Progenitor cell of endocrine pancreas (in vitro differentiated cells): ENCODE data around the gene RUFY4. TPM values are rescaled to one million over a fixed set of nuclear protein-coding genes. Genes with fewer than 3 reads are reported as not detected.

Experiments
- DNase-seq: peaks from one replicate; pipeline ENCODE4 v3.0.0; 2021; ENCODE audit warnings: low spot score; ENCODE audit not compliant: unreplicated experiment
- H3K27ac Mint-ChIP-seq: 2 replicates; pipeline ENCODE4 v1.8.0; 2021; ENCODE audit warnings: mild to moderate bottlenecking, moderate library complexity, mixed read lengths
- H3K27me3 Mint-ChIP-seq: 2 replicates; pipeline ENCODE4 v1.8.0; 2021; ENCODE audit warnings: mixed read lengths
- H3K36me3 Mint-ChIP-seq: 2 replicates; pipeline ENCODE4 v1.8.0; 2022; ENCODE audit warnings: mixed read lengths; ENCODE audit not compliant: insufficient read depth
- H3K4me1 Mint-ChIP-seq: 2 replicates; pipeline ENCODE4 v1.8.0; 2021; ENCODE audit warnings: low read depth, mixed read lengths
- H3K4me3 Mint-ChIP-seq: 2 replicates; pipeline ENCODE4 v1.8.0; 2021; ENCODE audit warnings: low read depth, mild to moderate bottlenecking, moderate library complexity, mixed read lengths
- H3K9me3 Mint-ChIP-seq: 2 replicates; pipeline ENCODE4 v1.8.0; 2021; ENCODE audit warnings: low read depth, mixed read lengths
- CTCF ChIP-seq: fragments of 200-600 bp; sonication (generic); IDR thresholded peaks from one replicate; pipeline ENCODE4 v1.5.0; 2021; ENCODE audit warnings: antibody characterized with exemption, mild to moderate bottlenecking; ENCODE audit not compliant: unreplicated experiment
- total RNA-seq: library from RNA; stranded (reverse); gene quantifications from 2 replicates; pipeline ENCODE4 v1.2.1, GENCODE V29; 2021

Gene RUFY4
- total RNA-seq, 1 donor from 2014 or later: not detected

GRCh38 chr2:218125095-218125494 lies 56.0 kb downstream of the RUFY4 start:
- Mint-ChIP-seq H3K27me3 (peaks cover 17% of the 10 kb centered on the region), H3K9me3 (peaks cover 15% of the 10 kb centered on the region), H3K4me3 (no peak overlapping the region), H3K4me1 (no peaks in the 10 kb centered on the region), H3K36me3 (peaks cover 3% of the 10 kb centered on the region), H3K27ac (no peak overlapping the region)
- no peak for DNase-seq
- no peak for TF ChIP-seq CTCF

- DNase-seq: no peak
- Mint-ChIP-seq H3K4me3 (no peak within 1 kb of the TSS), H3K27ac (no peak within 1 kb of the TSS), H3K36me3 (peaks cover 3% of the 10 kb centered on the region), H3K27me3 (peaks cover 17% of the 10 kb centered on the region), H3K9me3 (peaks cover 15% of the 10 kb centered on the region), H3K4me1 (no peaks in the 10 kb centered on the region)
- no peak for TF ChIP-seq CTCF
These were observed 56.6 kb downstream of the RUFY4 start, which contains the start of gene CXCR2 for GRCh38 chr2:218125626-218126080. CXCR2 (plus strand) TSS chr2:218126028; CDS start chr2:218134802, 8,774 bp downstream.

GRCh38 chr2:218127929-218128455 lies 58.9 kb downstream of the RUFY4 start:
- no peak for TF ChIP-seq CTCF
- DNase-seq: no peak
- Mint-ChIP-seq H3K4me1 (no peaks in the 10 kb centered on the region), H3K27ac (no peak overlapping the region), H3K36me3 (no peaks in the 10 kb centered on the region), H3K4me3 (no peak overlapping the region), H3K9me3 (no peaks in the 10 kb centered on the region), H3K27me3 (peaks cover 17% of the 10 kb centered on the region)

- Mint-ChIP-seq H3K27me3 (peaks cover 17% of the 10 kb centered on the region), H3K36me3 (no peaks in the 10 kb centered on the region)
- DNase-seq: no peak
These were observed 59.9 kb downstream of the RUFY4 start for GRCh38 chr2:218128781-218129457.

More at GRCh38 chr2:218128781-218129457, 59.9 kb downstream of the RUFY4 start:
- Mint-ChIP-seq H3K9me3 (no peaks in the 10 kb centered on the region), H3K4me1 (no peaks in the 10 kb centered on the region), H3K4me3 (no peak overlapping the region), H3K27ac (no peak overlapping the region)
- TF ChIP-seq CTCF: no peak
